HUES6 (cell line): ENCODE data around the gene HMGCS2.

Experiments used
- H3K27ac ChIP-seq: 2 replicates; pipeline ENCODE4 v1.7.0; 2013; ENCODE audit warnings: low read depth, mild to moderate bottlenecking, low read length, inconsistent platforms
- H3K27me3 ChIP-seq: 2 replicates; pipeline ENCODE4 v1.6.1; 2013; ENCODE audit warnings: low read length; ENCODE audit not compliant: control insufficient read depth, insufficient read depth
- H3K36me3 ChIP-seq: 2 replicates; pipeline ENCODE4 v1.6.1; 2013; ENCODE audit warnings: low read length; ENCODE audit not compliant: control insufficient read depth, insufficient read depth
- H3K4me1 ChIP-seq: 2 replicates; pipeline ENCODE4 v1.6.1; 2013; ENCODE audit warnings: low read length; ENCODE audit not compliant: control insufficient read depth, insufficient read depth
- H3K4me3 ChIP-seq: 2 replicates; pipeline ENCODE4 v1.5.1; 2013; ENCODE audit warnings: low read depth, low read length
- H3K9ac ChIP-seq: one replicate; pipeline ENCODE4 v1.6.1; 2013; ENCODE audit warnings: mild to moderate bottlenecking, low read length
- H3K9me3 ChIP-seq: 2 replicates; pipeline ENCODE4 v1.6.1; 2013; ENCODE audit warnings: low read depth, low read length; ENCODE audit not compliant: control insufficient read depth, insufficient read depth

Gene HMGCS2

DNA sequence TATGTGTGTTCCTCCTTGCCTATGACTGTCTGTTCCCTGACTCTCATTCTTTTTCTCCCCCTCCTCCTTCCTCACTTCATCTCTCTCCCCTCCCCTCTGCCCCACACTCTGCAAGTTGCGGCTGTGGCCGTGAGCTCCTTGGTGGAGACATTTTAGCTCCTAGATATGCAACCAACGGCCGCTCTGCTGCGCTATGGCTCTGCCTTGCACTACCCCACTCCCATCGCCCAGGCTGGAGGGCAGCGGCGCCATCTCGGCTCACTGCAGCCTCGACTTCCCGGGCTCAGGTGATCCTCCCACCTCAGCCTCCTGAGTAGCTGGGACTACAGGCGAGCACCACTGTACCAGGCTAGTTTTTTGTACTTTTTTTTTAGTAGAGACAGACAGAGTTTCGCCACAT, 37.0 kb upstream of the HMGCS2 start:
- Histone ChIP-seq H3K4me1 (no peaks in the 10 kb centered on the region), H3K27ac (no peak overlapping the region), H3K9me3 (no peaks in the 10 kb centered on the region), H3K9ac (no peak overlapping the region), H3K4me3 (no peak overlapping the region), H3K27me3 (peaks cover 12% of the 10 kb centered on the region; the same call in 1 of the 2 replicates), H3K36me3 (no peaks in the 10 kb centered on the region)

DNA sequence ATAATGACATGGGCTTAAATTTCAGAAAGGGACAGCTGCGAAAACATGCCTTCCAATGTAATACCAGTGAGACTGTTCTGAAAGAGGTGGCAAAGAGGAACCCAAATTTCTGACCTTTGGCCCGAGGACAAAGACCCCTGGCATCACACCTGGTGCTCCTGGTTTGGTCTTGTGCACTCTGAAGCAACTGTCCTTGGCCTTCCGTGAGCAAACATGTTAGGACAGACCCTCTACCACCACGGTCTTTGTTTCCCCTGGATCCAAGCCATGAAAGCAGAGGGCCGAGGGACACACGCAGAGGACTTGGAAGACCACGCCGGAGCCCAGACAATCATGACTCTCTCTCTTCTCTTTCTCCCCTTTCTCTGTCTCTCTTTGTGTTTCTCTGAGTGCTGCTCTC, 36.5 kb upstream of the HMGCS2 start:
- no peak overlapping the region for H3K27ac ChIP-seq
- no peak overlapping the region for H3K9ac ChIP-seq
- H3K36me3 ChIP-seq, result no peaks in the 10 kb centered on the region
- H3K4me1 ChIP-seq, result no peaks in the 10 kb centered on the region
- no peaks in the 10 kb centered on the region for H3K9me3 ChIP-seq
- no peak overlapping the region for H3K4me3 ChIP-seq
- peaks cover 12% of the 10 kb centered on the region; the same call in 1 of the 2 replicates for H3K27me3 ChIP-seq

DNA sequence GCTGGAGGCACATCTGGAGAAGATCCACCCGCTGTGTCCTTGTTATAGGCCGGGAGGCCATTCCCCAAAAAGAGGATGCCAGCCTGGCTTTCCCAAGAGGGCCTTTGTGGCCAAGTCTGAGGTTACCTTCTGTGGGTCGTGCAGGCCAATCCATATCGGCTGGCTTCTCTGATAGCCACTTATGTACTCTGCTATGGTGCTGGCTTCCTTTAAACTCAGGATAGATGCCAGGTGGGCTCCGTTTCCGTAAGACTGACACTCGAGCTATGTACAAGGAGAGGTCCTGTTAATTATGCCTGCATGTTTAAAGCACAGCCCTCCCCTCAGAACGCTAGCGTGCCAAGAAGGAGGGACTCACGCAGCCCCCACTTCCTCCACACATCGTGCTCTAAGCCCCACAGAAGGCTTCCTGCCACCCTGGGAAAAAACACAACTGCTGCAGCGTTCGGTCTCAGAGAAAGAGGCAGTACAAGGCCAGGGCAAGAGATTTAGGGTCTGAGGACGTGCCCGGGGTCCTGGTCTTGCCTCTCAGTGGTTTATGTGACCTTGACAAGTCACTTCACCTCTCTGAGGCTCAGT, 31.0 kb upstream of the HMGCS2 start:
- H3K9ac ChIP-seq, result no peak overlapping the region

DNA sequence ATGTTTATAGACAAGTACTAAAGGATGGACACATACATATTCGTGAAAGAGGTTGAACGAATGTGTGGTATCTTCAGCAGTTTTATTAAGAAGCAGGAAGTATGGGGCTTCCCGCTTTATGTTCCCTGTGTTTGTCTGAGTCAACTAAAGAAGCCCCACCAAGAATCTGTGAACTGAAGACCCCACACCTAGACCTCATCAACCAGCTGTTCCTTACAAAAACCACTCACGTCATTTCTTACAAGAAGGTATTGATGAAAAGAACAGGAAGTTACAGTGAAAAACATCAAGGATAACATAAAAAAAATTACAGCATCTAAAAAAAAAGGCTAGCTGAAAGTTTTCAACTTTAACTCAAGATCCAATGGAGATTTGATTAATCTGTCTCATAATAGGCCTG, 30.3 kb upstream of the HMGCS2 start:
- Histone ChIP-seq H3K4me1 (no peaks in the 10 kb centered on the region), H3K9me3 (no peaks in the 10 kb centered on the region)

More for the DNA sequence above, 31.0 kb upstream of the HMGCS2 start:
- Histone ChIP-seq H3K27me3 (no peaks in the 10 kb centered on the region), H3K4me3 (no peak overlapping the region), H3K27ac (no peak overlapping the region), H3K4me1 (no peaks in the 10 kb centered on the region), H3K9me3 (no peaks in the 10 kb centered on the region), H3K36me3 (no peaks in the 10 kb centered on the region)

GRCh38 chr1:119797606-119798005, 28.9 kb upstream of the HMGCS2 start:
- H3K4me3 ChIP-seq, result no peak overlapping the region
- H3K9ac ChIP-seq, result no peak overlapping the region
- H3K27me3 ChIP-seq, result no peaks in the 10 kb centered on the region
- H3K9me3 ChIP-seq, result no peaks in the 10 kb centered on the region
- H3K27ac ChIP-seq, result no peak overlapping the region
- H3K4me1 ChIP-seq, result no peaks in the 10 kb centered on the region
- no peaks in the 10 kb centered on the region for H3K36me3 ChIP-seq

More for the DNA sequence above, 30.3 kb upstream of the HMGCS2 start:
- Histone ChIP-seq H3K27me3 (no peaks in the 10 kb centered on the region), H3K36me3 (no peaks in the 10 kb centered on the region), H3K27ac (no peak overlapping the region), H3K9ac (no peak overlapping the region), H3K4me3 (no peak overlapping the region)

DNA sequence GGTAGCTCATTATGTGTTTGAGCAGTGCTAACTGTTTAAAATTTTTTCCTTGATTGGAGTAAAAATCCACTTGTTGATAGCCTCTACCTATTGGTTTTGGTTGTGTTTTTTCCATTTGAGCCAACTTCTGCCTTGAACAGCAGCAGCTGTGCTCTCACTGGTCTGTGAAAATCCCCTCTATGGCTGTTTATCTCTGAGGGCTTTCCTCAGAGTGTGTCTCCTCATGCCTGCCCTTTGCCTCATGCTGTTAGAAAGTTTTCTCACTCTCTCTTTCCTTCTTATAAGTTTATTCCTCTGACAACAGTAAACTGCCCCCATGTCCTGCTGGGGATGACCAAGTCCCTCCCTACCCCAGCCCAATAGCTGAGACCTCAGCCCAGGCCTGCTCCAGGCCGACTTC, 28.5 kb upstream of the HMGCS2 start:
- Histone ChIP-seq H3K4me1 (no peaks in the 10 kb centered on the region), H3K9me3 (no peaks in the 10 kb centered on the region), H3K27ac (no peak overlapping the region), H3K9ac (no peak overlapping the region), H3K27me3 (no peaks in the 10 kb centered on the region), H3K36me3 (no peaks in the 10 kb centered on the region), H3K4me3 (no peak overlapping the region)

DNA sequence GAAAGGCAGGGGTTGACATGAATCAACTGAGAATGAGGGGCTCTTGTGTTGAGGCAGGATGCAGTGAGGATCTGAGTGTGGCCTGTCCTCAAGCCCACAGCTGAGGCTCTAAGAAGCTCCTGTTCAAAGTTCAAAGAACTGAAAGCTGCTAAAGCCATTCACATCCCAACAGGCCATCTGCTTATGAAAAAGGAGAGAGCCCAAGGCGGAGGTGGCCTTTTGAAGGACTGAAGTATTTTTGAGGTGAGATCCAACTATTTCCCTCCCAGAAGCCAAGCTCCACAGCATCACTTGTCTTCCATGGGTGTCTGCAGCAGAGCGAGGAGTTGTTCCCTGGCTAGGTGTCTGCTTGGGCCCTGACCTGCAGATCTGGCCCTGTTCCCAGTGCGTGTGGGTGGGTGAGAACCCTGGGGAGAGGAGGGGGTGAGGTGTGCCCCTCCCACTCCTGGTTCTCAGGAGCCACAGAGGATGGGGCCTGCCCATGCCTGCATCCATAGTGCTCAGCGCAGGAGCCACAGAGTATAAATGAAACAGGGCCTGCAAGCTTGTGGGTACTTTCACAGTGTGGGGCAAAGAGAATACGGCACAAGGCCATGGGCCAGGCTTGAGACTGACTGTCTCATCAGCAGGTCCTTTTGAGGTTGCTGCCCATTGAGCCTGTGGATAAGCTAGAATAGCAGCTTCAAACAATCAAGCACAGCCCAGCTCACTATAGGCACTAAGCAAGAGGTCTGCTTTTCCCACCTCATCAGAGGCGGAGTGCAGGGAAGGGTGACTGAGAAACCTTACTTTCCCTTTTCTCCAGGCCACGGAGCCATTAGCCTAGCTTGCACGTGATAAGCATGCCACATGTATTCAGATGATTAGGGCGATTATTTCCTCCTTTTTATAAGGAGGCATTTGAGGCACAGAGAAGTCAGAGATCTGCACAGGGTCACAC, 26.8 kb upstream of the HMGCS2 start:
- H3K36me3 ChIP-seq, result no peaks in the 10 kb centered on the region
- H3K4me3 ChIP-seq, result no peak overlapping the region
- H3K27me3 ChIP-seq, result no peaks in the 10 kb centered on the region
- no peak overlapping the region for H3K27ac ChIP-seq
- no peak overlapping the region for H3K9ac ChIP-seq
- no peaks in the 10 kb centered on the region for H3K4me1 ChIP-seq
- H3K9me3 ChIP-seq, result no peaks in the 10 kb centered on the region

DNA sequence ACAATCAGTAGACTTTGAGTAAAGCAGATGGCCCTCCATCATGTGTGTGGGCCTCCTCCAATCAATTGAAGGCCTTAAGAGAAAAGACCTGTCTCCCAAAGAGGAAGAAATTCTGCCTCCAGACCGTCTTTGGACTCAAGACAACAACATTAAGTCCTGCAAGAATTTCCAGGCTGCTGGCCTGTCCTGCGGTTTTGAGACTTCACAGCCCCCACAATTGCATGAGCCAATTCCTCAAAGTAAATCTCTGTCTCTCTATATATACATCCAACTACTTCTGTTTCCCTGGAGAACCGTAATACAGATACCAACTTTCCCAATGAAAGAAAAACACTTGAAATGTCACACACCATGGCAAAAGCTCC, 26.2 kb upstream of the HMGCS2 start:
- H3K4me3 ChIP-seq, result no peak overlapping the region
- no peaks in the 10 kb centered on the region for H3K36me3 ChIP-seq
- no peak overlapping the region for H3K9ac ChIP-seq
- H3K27ac ChIP-seq, result no peak overlapping the region
- H3K9me3 ChIP-seq, result no peaks in the 10 kb centered on the region
- no peaks in the 10 kb centered on the region for H3K4me1 ChIP-seq
- no peaks in the 10 kb centered on the region for H3K27me3 ChIP-seq

DNA sequence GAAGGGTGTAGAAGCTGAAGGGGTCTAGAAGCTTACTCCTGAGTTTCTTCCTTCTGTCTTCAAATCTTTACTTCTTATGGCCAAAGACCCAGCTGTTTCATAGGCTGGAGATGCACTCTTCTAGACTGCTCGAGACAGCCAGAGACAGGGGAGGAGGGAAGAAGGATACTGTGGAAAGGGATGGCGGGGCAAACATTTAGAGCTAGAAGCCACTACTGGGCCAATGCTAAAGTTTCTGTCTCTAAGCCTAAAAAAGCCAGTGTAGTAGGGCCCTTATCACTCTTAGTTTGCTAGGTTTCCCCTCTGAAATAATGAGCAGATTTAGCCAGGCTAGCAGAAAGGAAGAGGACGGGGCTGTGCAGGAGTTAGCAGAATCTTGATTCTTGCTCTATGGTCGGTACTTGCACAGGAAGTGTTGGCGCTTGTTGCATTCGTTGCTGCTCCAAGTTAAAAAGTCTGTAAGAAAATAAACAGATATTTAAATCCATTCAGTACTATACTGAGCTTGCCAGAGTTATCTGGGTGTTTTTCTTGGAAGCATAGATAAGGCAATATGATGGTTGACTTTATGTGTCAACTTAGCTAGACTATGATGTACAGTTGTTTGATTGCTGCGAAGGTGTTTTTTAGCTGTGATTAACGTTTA, 25.6 kb upstream of the HMGCS2 start:
- Histone ChIP-seq H3K4me3 (no peak overlapping the region), H3K27me3 (no peaks in the 10 kb centered on the region), H3K4me1 (no peaks in the 10 kb centered on the region), H3K27ac (no peak overlapping the region), H3K9me3 (no peaks in the 10 kb centered on the region), H3K36me3 (no peaks in the 10 kb centered on the region), H3K9ac (no peak overlapping the region)

DNA sequence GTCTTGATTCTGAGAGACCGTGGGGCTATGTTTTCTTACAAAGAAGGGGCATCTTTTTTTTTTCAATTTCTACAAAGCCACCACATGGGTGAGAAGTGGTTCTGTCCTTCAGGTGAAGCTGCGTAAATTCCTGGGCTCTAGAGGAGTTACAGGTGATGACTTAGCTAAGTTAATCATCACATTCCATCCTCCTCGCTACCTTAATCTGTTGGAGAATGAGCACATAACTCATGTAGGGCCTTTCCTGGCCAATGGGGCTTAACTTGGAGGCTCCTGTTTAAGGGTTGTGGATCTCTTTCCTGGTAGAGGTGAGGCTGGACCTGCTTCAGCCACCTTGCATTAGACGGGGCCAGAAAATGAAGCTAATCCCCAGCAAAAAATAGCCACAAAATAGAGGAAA, 22.7 kb upstream of the HMGCS2 start:
- Histone ChIP-seq H3K36me3 (no peaks in the 10 kb centered on the region), H3K9me3 (no peaks in the 10 kb centered on the region), H3K27me3 (no peaks in the 10 kb centered on the region), H3K4me3 (no peak overlapping the region), H3K4me1 (no peaks in the 10 kb centered on the region), H3K9ac (no peak overlapping the region), H3K27ac (no peak overlapping the region)
